OCI-LY3 (cell line): ENCODE measurements around the gene IL20RA.

Experiments
- H2AFZ ChIP-seq: fragments of 200-600, 300-600 bp; shearing (Covaris generic); 2 replicates; pipeline ENCODE4 v1.6.0; 2014; ENCODE audit warnings: antibody characterized with exemption, low read depth, low read length
- H3K27ac ChIP-seq: fragments of 200-600, 300-600 bp; sonication (generic); 2 replicates; pipeline ENCODE4 v1.5.1; 2014; ENCODE audit warnings: mild to moderate bottlenecking, low read length, moderate library complexity, mixed read lengths
- H3K27me3 ChIP-seq: fragments of 200-600, 300-600 bp; sonication (generic); 2 replicates; pipeline ENCODE4 v1.6.1; 2014; ENCODE audit warnings: low read depth, low read length, mixed read lengths
- H3K36me3 ChIP-seq: fragments of 200-600, 300-600 bp; sonication (generic); replicated peaks from 2 replicates; pipeline ENCODE3; 2014; ENCODE audit warnings: low read depth, low read length, mixed read lengths
- H3K4me1 ChIP-seq: fragments of 300-600, 200-600 bp; sonication (generic); 2 replicates; pipeline ENCODE4 v1.6.1; 2014; ENCODE audit warnings: low read length, mixed read lengths
- H3K4me2 ChIP-seq: fragments of 200-600, 300-600 bp; sonication (generic); 2 replicates; pipeline ENCODE4 v1.6.1; 2014; ENCODE audit warnings: low read length, mixed read lengths
- H3K4me3 ChIP-seq: fragments of 300-600, 200-600 bp; sonication (generic); 2 replicates; pipeline ENCODE4 v1.5.1; 2014; ENCODE audit warnings: antibody characterized with exemption, mild to moderate bottlenecking, low read length, moderate library complexity
- H3K79me2 ChIP-seq: fragments of 300-600, 200-600 bp; shearing (Covaris generic); 2 replicates; pipeline ENCODE4 v1.6.1; 2014; ENCODE audit warnings: mild to moderate bottlenecking, low read length, mixed read lengths
- H3K9ac ChIP-seq: fragments of 300-600, 200-600 bp; shearing (Covaris generic); 2 replicates; pipeline ENCODE4 v1.6.0; 2014; ENCODE audit warnings: mild to moderate bottlenecking, low read length, moderate library complexity
- H3K9me3 ChIP-seq: fragments of 200-600, 300-600 bp; shearing (Covaris generic); 2 replicates; pipeline ENCODE4 v1.6.1; 2014; ENCODE audit warnings: low read length, mixed read lengths; ENCODE audit not compliant: insufficient read depth
- H4K20me1 ChIP-seq: fragments of 200-600, 300-600 bp; sonication (generic); 2 replicates; pipeline ENCODE4 v1.6.1; 2016; ENCODE audit warnings: low read length, mixed read lengths; ENCODE audit not compliant: insufficient read depth
- EZH2phosphoT487 ChIP-seq: fragments of 200-600 bp; shearing (Covaris generic); IDR thresholded peaks from 2 replicates; pipeline ENCODE4 v1.6.1; 2018; ENCODE audit warnings: antibody characterized with exemption, mixed run types, low read depth
- TF ChIP-seq, protein P1 (sequence below): fragments of 200-600, 300-600 bp; sonication (generic); IDR thresholded peaks from 2 replicates; pipeline ENCODE4 v1.5.1; 2014; ENCODE audit warnings: antibody characterized with exemption, low read length, low read depth

IL20RA gene

DNA sequence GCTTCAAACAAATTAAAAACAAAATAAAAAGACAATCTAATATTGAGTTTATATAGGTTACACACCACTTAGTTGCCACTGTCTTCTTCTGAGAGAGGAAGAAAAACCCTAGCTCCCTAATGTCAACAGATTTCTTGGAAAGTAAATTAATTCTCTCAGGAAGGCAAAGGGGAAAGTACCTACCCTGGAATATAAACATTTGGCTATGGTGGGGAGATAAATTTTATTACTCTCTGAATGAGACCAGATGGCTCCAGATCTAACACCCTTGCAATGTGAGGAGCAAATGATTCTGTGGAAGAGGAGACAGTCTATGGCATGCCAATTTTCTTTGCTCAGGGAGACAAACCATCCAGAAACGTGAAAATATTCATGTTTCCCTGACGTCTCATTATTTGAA lies 4.3 kb upstream of the IL20RA start:
- Histone ChIP-seq H3K4me2 (no peak overlapping the region), H2AFZ (no peak overlapping the region), H3K9ac (no peak overlapping the region), H4K20me1 (no peaks in the 10 kb centered on the region), H3K27me3 (no peaks in the 10 kb centered on the region), H3K4me3 (no peak overlapping the region), H3K27ac (no peak overlapping the region), H3K4me1 (no peaks in the 10 kb centered on the region), H3K9me3 (no peaks in the 10 kb centered on the region), H3K36me3 (no peaks in the 10 kb centered on the region), H3K79me2 (no peaks in the 10 kb centered on the region)
- no peak for TF ChIP-seq EZH2phosphoT487
- TF ChIP-seq, protein P1, sequence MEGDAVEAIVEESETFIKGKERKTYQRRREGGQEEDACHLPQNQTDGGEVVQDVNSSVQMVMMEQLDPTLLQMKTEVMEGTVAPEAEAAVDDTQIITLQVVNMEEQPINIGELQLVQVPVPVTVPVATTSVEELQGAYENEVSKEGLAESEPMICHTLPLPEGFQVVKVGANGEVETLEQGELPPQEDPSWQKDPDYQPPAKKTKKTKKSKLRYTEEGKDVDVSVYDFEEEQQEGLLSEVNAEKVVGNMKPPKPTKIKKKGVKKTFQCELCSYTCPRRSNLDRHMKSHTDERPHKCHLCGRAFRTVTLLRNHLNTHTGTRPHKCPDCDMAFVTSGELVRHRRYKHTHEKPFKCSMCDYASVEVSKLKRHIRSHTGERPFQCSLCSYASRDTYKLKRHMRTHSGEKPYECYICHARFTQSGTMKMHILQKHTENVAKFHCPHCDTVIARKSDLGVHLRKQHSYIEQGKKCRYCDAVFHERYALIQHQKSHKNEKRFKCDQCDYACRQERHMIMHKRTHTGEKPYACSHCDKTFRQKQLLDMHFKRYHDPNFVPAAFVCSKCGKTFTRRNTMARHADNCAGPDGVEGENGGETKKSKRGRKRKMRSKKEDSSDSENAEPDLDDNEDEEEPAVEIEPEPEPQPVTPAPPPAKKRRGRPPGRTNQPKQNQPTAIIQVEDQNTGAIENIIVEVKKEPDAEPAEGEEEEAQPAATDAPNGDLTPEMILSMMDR, result no peak

DNA sequence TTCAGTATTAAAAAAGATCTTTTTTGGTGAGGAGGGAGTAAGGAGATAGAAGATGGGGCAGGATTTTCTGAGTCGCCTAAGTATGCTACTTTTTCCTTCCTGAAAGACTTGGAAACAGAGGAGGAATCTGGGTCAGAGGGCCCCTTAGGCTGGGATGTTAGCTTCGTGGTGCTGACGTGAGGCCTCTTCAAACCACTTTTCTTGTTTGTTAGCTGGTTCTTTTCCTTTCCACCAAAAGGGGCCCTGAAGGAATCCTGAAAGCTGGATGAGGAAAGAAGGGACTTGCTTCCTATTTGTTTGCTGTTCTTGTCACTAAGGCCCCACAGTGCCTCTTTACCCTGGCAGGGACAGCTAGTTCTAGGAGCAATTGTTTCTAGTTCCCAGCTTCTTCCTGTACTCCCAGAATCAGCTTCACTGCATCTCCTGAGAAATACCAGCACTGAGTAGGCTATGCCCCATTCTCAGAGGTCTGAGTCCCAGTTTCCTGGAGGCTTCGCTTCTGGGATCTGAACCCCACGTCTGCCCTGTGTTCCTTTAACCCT lies 2.2 kb upstream of the IL20RA start:
- Histone ChIP-seq H3K9ac (no peak overlapping the region), H3K79me2 (no peaks in the 10 kb centered on the region), H3K27me3 (peaks cover 5% of the 10 kb centered on the region; the same call in 1 of the 2 replicates), H3K36me3 (no peaks in the 10 kb centered on the region), H3K9me3 (no peaks in the 10 kb centered on the region), H2AFZ (no peak overlapping the region), H4K20me1 (no peaks in the 10 kb centered on the region), H3K4me3 (no peak overlapping the region), H3K4me2 (no peak overlapping the region), H3K27ac (no peak overlapping the region), H3K4me1 (no peaks in the 10 kb centered on the region)
- no peak for TF ChIP-seq EZH2phosphoT487
- TF ChIP-seq, protein P1, result no peak

DNA sequence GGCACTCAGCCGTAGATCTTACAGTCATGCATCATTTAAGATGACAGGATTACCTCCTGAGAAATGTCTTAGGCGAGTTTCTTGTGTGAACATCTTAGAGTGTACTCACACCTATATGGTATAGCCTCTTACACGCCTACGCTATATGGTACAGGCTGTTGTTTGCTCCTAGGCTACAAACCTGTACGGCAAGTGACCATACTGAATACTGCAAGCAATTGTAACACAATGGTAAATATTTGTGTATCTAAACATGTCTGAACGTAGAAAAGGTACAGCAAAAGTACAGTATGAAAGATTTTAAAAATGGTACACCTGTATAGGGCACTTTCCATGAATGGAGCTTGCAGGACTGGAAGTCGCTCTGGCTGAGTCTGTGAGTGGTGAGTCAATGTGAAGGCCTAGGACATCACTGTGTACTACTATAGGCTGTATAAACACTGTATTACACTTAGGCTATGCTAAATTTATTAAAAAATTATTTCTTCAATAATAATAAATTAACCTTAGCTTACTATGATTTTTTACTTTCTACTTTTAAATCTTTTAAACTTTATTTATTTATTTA lies 541 bp upstream of the IL20RA start:
- Histone ChIP-seq H3K36me3 (no peaks in the 10 kb centered on the region), H3K27ac (no peak overlapping the region), H3K4me3 (no peak overlapping the region), H2AFZ (no peak overlapping the region), H3K9ac (no peak overlapping the region), H3K9me3 (no peaks in the 10 kb centered on the region), H4K20me1 (no peaks in the 10 kb centered on the region), H3K79me2 (no peaks in the 10 kb centered on the region), H3K4me1 (no peaks in the 10 kb centered on the region), H3K27me3 (peaks cover 5% of the 10 kb centered on the region; the same call in 1 of the 2 replicates), H3K4me2 (no peak overlapping the region)
- no peak for TF ChIP-seq EZH2phosphoT487
- TF ChIP-seq, protein P1, result no peak

DNA sequence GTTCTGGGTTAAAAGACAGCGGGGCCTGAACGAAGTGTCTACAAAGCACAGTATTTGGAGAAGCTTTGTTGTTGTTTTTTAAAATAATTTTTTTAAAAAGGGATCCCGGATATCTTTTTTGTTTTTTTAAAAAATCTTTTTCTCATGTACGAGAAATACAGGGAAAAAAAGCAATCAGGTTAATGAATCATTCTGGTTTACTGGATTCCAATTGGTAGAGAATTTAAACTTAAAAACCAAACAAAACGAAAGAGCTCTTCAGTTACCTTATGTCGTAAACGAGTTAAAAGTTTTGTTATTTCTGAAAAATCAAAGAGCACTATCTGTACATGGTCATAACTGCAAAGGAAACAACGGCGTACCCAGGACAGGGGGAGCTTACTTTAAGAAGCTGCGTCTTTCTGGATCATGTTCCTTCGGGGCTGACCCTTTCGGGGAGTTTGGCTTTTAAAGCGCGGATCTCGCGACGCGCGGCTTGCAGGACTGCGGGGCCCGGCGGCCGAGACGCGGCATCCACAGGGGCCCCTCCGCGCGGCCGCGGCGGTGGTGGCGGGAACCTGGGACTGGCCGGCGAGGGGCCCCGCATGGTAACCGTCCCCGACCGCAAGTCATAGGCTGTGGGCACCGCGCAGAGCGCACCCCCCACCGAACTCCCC lies 927 bp downstream of the IL20RA start:
- no peaks in the 10 kb centered on the region for H3K9me3 ChIP-seq
- H3K4me2 ChIP-seq, result peak overlapping the region; percentile 79
- no peak overlapping the region for H3K27ac ChIP-seq
- peak overlapping the region; percentile 84 for H3K4me3 ChIP-seq
- H3K36me3 ChIP-seq, result no peaks in the 10 kb centered on the region
- TF ChIP-seq, protein P1, result no peak
- TF ChIP-seq EZH2phosphoT487, result no peak
- no peaks in the 10 kb centered on the region for H3K4me1 ChIP-seq
- H3K27me3 ChIP-seq, result peaks cover 5% of the 10 kb centered on the region; the same call in 1 of the 2 replicates
- H2AFZ ChIP-seq, result peak overlapping the region; percentile 89
- no peaks in the 10 kb centered on the region for H3K79me2 ChIP-seq
- no peaks in the 10 kb centered on the region for H4K20me1 ChIP-seq
- H3K9ac ChIP-seq, result peak overlapping the region; percentile 54
